ENCODE results near the gene LRRFIP1. TPM values are rescaled to one million over a fixed set of nuclear protein-coding genes. Genes with fewer than 3 reads are reported as not detected.
A peak's percentile ranks its signal among the peaks of the same experiment; 100 is the strongest.

The LRRFIP1 gene
- total RNA-seq, 2 experiments from 2014 or later = 189 to 207 TPM

- ChIA-PET POLR2A (interaction anchor here (1.2 kb wide), 1 partner anchor 10 kb away, joined by 4 read pairs; no protein-coding TSS in a partner anchor), CTCF (interaction anchor here (2.5 kb wide), 1 partner anchor 12 kb away, joined by 8 read pairs; no protein-coding TSS in a partner anchor)
- H3K4me1 Mint-ChIP-seq (ENCODE audit: low read depth) = peaks cover 37% of the 10 kb centered on the region
- no peaks in the 10 kb centered on the region for H3K36me3 Mint-ChIP-seq (ENCODE audit: low read depth)
- DNase-seq = no peak
- H3K27ac Mint-ChIP-seq = no peak overlapping the region
- no peaks in the 10 kb centered on the region for H3K9me3 Mint-ChIP-seq (ENCODE audit: insufficient read depth)
- no peak for ATAC-seq
- peaks cover 14% of the 10 kb centered on the region for H3K27me3 Mint-ChIP-seq (ENCODE audit: low read depth)
- no peak overlapping the region for H3K4me3 Mint-ChIP-seq
Measured at GRCh38 chr2:237614151-237614720, 13.2 kb upstream of the LRRFIP1 start.

DNA sequence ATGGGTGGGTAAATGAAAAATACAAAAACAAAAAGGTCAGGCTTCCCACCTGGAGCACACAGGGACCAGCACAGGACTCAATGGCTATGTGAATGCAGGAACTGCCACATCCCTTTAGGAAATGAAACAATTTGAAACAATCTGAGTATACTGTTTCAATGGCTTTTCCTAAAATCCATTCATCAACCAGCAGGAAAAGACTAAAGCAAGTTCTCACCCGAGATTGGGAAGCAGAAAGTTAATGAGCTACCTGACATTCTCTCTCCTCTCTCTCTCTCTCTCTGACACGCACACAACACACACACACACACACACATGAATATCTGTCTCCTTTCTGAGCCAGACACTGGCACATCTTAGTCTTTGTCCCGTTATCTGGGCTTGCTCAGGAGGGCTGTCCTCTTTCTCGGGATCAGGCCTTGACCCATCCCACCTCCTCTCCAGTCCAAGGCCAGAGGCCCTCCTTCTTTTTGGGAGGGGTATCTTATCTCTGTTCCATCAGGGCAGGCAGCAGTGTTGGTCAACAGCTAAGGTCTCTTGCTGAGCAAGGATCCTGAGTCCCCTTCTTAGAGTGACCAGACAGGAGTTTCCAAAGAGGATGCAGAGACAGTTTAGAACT is 11.6 kb upstream of the LRRFIP1 start:
- Mint-ChIP-seq H3K4me3 (no peak overlapping the region), H3K27me3 (ENCODE audit: low read depth) (peaks cover 7% of the 10 kb centered on the region), H3K9me3 (ENCODE audit: insufficient read depth) (no peaks in the 10 kb centered on the region), H3K4me1 (ENCODE audit: low read depth) (peaks cover 37% of the 10 kb centered on the region), H3K36me3 (ENCODE audit: low read depth) (no peaks in the 10 kb centered on the region), H3K27ac (no peak overlapping the region)
- ChIA-PET POLR2A (interaction anchor here (2.2 kb wide), 1 partner anchor 12 kb away, joined by 6 read pairs; no protein-coding TSS in a partner anchor), CTCF (interaction anchor here (1.1 to 1.8 kb wide), 2 partner anchors 34 to 56 kb away, joined by 3 to 6 read pairs; no protein-coding TSS in a partner anchor)
- DNase-seq = no peak
- no peak for ATAC-seq

DNA sequence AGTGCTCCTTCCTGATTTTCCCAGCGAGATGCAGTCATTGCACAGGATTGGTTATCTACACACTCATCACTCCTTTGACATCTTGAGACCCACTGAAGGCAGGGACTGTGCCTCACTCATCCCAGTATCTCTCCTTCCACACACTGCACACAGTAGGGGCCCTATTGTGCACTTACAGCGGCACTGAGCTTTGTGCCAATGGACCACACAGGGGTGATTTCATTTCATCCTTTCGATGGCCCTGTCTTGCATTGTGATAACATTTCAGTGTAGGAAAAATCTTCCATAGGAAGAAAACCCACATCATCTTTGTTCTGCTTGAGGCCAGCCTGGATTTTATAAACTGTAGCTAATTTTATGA is 11.0 kb upstream of the LRRFIP1 start:
- ATAC-seq (no peak), DNase-seq (no peak)
- ChIA-PET POLR2A (interaction anchor here (2.2 kb wide), 1 partner anchor 13 kb away, joined by 6 read pairs; no protein-coding TSS in a partner anchor), CTCF (interaction anchor here (1.1 to 1.8 kb wide), 3 partner anchors 35 to 128 kb away, joined by 3 to 6 read pairs (median 3); no protein-coding TSS in a partner anchor)
- Mint-ChIP-seq H3K36me3 (ENCODE audit: low read depth) (no peaks in the 10 kb centered on the region), H3K27ac (no peak overlapping the region), H3K27me3 (ENCODE audit: low read depth) (peaks cover 7% of the 10 kb centered on the region), H3K9me3 (ENCODE audit: insufficient read depth) (no peaks in the 10 kb centered on the region), H3K4me3 (no peak overlapping the region), H3K4me1 (ENCODE audit: low read depth) (peaks cover 37% of the 10 kb centered on the region)

GRCh38 chr2:237616734-237617586 is 10.4 kb upstream of the LRRFIP1 start:
- CTCF ChIA-PET = interaction anchor here (1.1 to 1.8 kb wide), 3 partner anchors 36 to 127 kb away, joined by 3 to 6 read pairs (median 3); no protein-coding TSS in a partner anchor
- POLR2A ChIA-PET = interaction anchor here (2.2 kb wide), 1 partner anchor 13 kb away, joined by 6 read pairs; no protein-coding TSS in a partner anchor
- peaks cover 37% of the 10 kb centered on the region for H3K4me1 Mint-ChIP-seq (ENCODE audit: low read depth)
- no peak overlapping the region for H3K27ac Mint-ChIP-seq
- no peaks in the 10 kb centered on the region for H3K36me3 Mint-ChIP-seq (ENCODE audit: low read depth)
- DNase-seq = no peak
- H3K4me3 Mint-ChIP-seq = peak overlapping the region; percentile 45
- no peaks in the 10 kb centered on the region for H3K9me3 Mint-ChIP-seq (ENCODE audit: insufficient read depth)
- ATAC-seq = peak; percentile 58
- peaks cover 8% of the 10 kb centered on the region for H3K27me3 Mint-ChIP-seq (ENCODE audit: low read depth)

DNA sequence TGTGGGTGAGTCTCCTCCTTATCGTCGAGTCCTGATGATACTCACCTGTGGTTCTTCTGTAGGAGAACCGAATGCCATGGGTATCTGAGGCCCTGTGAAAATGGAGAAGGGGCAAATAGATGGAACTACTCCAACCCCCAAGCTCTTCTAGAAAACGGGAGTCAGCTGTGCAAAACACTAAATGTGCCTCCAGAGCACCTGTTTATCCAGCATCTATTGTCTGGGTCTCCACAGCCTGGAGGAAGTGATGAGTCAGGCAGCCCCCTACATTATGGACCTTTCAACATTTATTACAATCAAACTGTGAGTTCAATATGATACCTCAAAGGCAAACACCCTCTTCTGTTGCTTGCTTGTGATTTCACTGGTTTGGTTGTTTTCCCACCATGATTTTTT is 9.8 kb upstream of the LRRFIP1 start:
- POLR2A ChIA-PET = interaction anchor here (2.2 kb wide), 1 partner anchor 14 kb away, joined by 6 read pairs; no protein-coding TSS in a partner anchor
- Mint-ChIP-seq H3K27me3 (ENCODE audit: low read depth) (peaks cover 13% of the 10 kb centered on the region), H3K9me3 (ENCODE audit: insufficient read depth) (no peaks in the 10 kb centered on the region), H3K27ac (no peak overlapping the region), H3K4me3 (no peak overlapping the region), H3K4me1 (ENCODE audit: low read depth) (peaks cover 37% of the 10 kb centered on the region), H3K36me3 (ENCODE audit: low read depth) (no peaks in the 10 kb centered on the region)
- CTCF ChIA-PET = interaction anchor here (1.3 to 1.8 kb wide), 2 partner anchors 36 to 127 kb away, joined by 3 to 6 read pairs; no protein-coding TSS in a partner anchor
- DNase-seq (no peak), ATAC-seq (no peak)

DNA sequence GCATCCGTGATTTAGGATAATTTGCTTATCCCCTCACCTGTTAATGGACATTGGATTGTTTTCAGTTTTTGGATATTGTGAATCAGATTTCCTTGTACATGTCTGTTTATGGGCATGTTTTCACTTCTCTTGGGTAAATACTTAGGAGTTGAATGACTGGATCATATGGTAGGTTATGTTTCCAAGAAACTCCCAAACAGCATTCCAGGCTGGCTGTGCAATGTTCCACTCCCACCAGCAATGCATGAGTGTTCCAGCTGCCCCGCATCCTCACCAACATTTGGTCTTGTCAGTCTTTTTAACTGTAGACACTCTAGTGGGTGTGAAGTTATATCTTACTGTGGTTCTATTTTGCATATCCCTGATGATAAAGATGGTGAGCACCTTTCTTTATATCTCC is 8.9 kb upstream of the LRRFIP1 start:
- ChIA-PET POLR2A (no interaction called here), CTCF (no interaction called here)
- Mint-ChIP-seq H3K4me3 (no peak overlapping the region), H3K27ac (no peak overlapping the region), H3K9me3 (ENCODE audit: insufficient read depth) (no peaks in the 10 kb centered on the region), H3K36me3 (ENCODE audit: low read depth) (no peaks in the 10 kb centered on the region), H3K4me1 (ENCODE audit: low read depth) (peaks cover 37% of the 10 kb centered on the region), H3K27me3 (ENCODE audit: low read depth) (peaks cover 17% of the 10 kb centered on the region)
- DNase-seq = no peak
- no peak for ATAC-seq

GRCh38 chr2:237623428-237624403 is 3.7 kb upstream of the LRRFIP1 start:
- Mint-ChIP-seq H3K27ac (no peak overlapping the region), H3K4me3 (no peak overlapping the region), H3K4me1 (ENCODE audit: low read depth) (peaks cover 5% of the 10 kb centered on the region), H3K36me3 (ENCODE audit: low read depth) (no peaks in the 10 kb centered on the region), H3K27me3 (ENCODE audit: low read depth) (peaks cover 46% of the 10 kb centered on the region), H3K9me3 (ENCODE audit: insufficient read depth) (no peaks in the 10 kb centered on the region)
- no peak for ATAC-seq
- ChIA-PET CTCF (no interaction called here), POLR2A (no interaction called here)
- DNase-seq = no peak

GRCh38 chr2:237624565-237624964 is 2.8 kb upstream of the LRRFIP1 start:
- Mint-ChIP-seq H3K36me3 (ENCODE audit: low read depth) (no peaks in the 10 kb centered on the region), H3K27ac (no peak overlapping the region), H3K27me3 (ENCODE audit: low read depth) (peaks cover 50% of the 10 kb centered on the region), H3K9me3 (ENCODE audit: insufficient read depth) (no peaks in the 10 kb centered on the region), H3K4me1 (ENCODE audit: low read depth) (peaks cover 4% of the 10 kb centered on the region), H3K4me3 (no peak overlapping the region)
- no peak for ATAC-seq
- CTCF ChIA-PET = no interaction called here
- no peak for DNase-seq
- POLR2A ChIA-PET = no interaction called here

- Mint-ChIP-seq H3K9me3 (ENCODE audit: insufficient read depth) (no peaks in the 10 kb centered on the region), H3K36me3 (ENCODE audit: low read depth) (no peaks in the 10 kb centered on the region), H3K4me1 (ENCODE audit: low read depth) (peaks cover 8% of the 10 kb centered on the region), H3K4me3 (no peak overlapping the region), H3K27me3 (ENCODE audit: low read depth) (peaks cover 57% of the 10 kb centered on the region), H3K27ac (no peak overlapping the region)
- DNase-seq (no peak), ATAC-seq (no peak)
- ChIA-PET POLR2A (no interaction called here), CTCF (interaction anchor here (1.0 kb wide), 1 partner anchor 54 kb away, joined by 4 read pairs; no protein-coding TSS in a partner anchor)
Measured at GRCh38 chr2:237625216-237625705, 2.1 kb upstream of the LRRFIP1 start.

DNA sequence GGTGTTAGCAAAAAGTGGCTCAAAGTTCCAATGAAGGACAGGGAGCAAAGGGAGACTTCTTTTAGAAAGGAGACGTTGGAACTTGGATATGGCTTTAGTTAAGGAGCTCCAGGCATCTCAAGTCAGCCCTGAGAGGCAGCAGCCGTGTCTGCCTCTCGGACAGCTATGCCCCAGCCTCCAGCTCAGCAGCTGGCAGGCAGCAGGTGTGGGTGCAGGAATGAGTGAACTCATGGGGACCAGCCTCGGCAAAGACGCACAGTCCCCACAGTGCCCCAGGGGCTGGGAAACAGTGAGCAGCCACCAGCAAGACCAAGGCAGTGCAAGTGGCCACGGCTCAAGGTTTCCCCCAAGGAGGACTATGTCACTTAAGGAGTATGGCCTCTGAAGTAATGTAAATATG is 1.6 kb upstream of the LRRFIP1 start:
- DNase-seq = no peak
- ATAC-seq = no peak
- Mint-ChIP-seq H3K27ac (no peak overlapping the region), H3K9me3 (ENCODE audit: insufficient read depth) (no peaks in the 10 kb centered on the region), H3K36me3 (ENCODE audit: low read depth) (no peaks in the 10 kb centered on the region), H3K27me3 (ENCODE audit: low read depth) (peaks cover 58% of the 10 kb centered on the region), H3K4me3 (no peak overlapping the region), H3K4me1 (ENCODE audit: low read depth) (peaks cover 10% of the 10 kb centered on the region)
- POLR2A ChIA-PET = no interaction called here
- CTCF ChIA-PET = interaction anchor here (1.0 kb wide), 1 partner anchor 55 kb away, joined by 4 read pairs; no protein-coding TSS in a partner anchor

All from activated CD8-positive, alpha-beta T cell treated with anti-CD3 and anti-CD28 coated beads, Interleukin-2, amount 10 ng/mL, durations not matched to agents 7 days and 5 days (primary cell).